Measurements from ENCODE around the gene BAZ2B. TPM values are rescaled to one million over a fixed set of nuclear protein-coding genes. Genes with fewer than 3 reads are reported as not detected.

Gene BAZ2B
- total RNA-seq, 1 experiment from 2014 or later = 19.9 TPM

DNA sequence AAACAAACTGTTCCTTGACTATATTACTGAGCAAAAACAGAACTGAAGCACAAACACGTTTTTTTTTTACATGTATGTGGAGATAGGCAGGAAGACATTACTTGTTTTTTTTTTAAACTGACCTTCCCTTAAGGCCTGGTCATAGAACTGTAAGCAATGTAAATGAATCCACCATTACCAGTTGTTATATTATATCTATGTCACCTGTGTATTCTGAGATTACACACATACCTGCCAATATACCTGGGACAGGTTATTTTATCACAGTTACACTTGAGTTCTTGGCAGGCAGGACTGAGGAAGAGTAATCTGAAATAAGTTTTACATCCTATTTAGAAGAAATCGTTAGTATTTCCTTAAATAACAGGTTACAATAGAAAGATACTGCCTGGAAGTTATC is 155.3 kb downstream of the BAZ2B start:
- BruUV-seq (replicated peaks) = no TSS peak
- intact Hi-C loops (cut with micrococcal nuclease) = no loop called here
- no peak for DNase-seq (ENCODE audit: low read depth, low spot score)
- H3K4me2 ChIP-seq (ENCODE audit: low read length) = no peak overlapping the region
- no peak overlapping the region for H3K9ac ChIP-seq (ENCODE audit: low read length)
- no peak for ATAC-seq
- H3K79me2 ChIP-seq (ENCODE audit: insufficient read depth, low read length) = no peaks in the 10 kb centered on the region
- H3K9me3 ChIP-seq (ENCODE audit: control insufficient read depth in 1 of 2, insufficient read depth in 1 of 2, low read depth in 1 of 2, low read length in 2 of 2) = no peaks in the 10 kb centered on the region
- H3K27me3 ChIP-seq (ENCODE audit: insufficient read depth, low read length) = no peaks in the 10 kb centered on the region
- ChIA-PET CTCF (no interaction called here), POLR2A (no interaction called here), RAD21 (ENCODE audit: low non-redundant PET in 1 of 2, low total read pairs in 2 of 2, uncharacterized antibody in 2 of 2, unreplicated experiment in 2 of 2) (no interaction called here)
- no peaks in the 10 kb centered on the region for H3K4me1 ChIP-seq (ENCODE audit: control insufficient read depth in 1 of 2, insufficient read depth in 2 of 2, low read length in 2 of 2)
- no peak overlapping the region for H3K4me3 ChIP-seq (replicated peaks in 1 of 2; ENCODE audit: low read depth in 1 of 2, low read length in 2 of 2)
- no peaks in the 10 kb centered on the region for H3K9me2 ChIP-seq (ENCODE audit: insufficient read depth)
- H4K20me1 ChIP-seq (ENCODE audit: insufficient read depth) = no peaks in the 10 kb centered on the region
- no peak overlapping the region for H3K27ac ChIP-seq (ENCODE audit: low read depth, low read length)
- TF ChIP-seq FOSL1 (IDR thresholded peaks at IDR 0.05; ENCODE audit: low read depth) = no peak
- no peak for TF ChIP-seq CEBPB (IDR thresholded peaks at IDR 0.05; ENCODE audit: low read depth)
- TF ChIP-seq, protein P1, sequence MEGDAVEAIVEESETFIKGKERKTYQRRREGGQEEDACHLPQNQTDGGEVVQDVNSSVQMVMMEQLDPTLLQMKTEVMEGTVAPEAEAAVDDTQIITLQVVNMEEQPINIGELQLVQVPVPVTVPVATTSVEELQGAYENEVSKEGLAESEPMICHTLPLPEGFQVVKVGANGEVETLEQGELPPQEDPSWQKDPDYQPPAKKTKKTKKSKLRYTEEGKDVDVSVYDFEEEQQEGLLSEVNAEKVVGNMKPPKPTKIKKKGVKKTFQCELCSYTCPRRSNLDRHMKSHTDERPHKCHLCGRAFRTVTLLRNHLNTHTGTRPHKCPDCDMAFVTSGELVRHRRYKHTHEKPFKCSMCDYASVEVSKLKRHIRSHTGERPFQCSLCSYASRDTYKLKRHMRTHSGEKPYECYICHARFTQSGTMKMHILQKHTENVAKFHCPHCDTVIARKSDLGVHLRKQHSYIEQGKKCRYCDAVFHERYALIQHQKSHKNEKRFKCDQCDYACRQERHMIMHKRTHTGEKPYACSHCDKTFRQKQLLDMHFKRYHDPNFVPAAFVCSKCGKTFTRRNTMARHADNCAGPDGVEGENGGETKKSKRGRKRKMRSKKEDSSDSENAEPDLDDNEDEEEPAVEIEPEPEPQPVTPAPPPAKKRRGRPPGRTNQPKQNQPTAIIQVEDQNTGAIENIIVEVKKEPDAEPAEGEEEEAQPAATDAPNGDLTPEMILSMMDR (IDR thresholded peaks at IDR 0.05 in 2 of 3, conservative IDR thresholded peaks at IDR 0.05 in 1 of 3; ENCODE audit: borderline replicate concordance in 1 of 3, insufficient read depth in 1 of 3, low read depth in 2 of 3, low read length in 2 of 3) = no peak
- no peak for TF ChIP-seq SIN3A (IDR thresholded peaks at IDR 0.05; ENCODE audit: low read depth)
- TF ChIP-seq ATF3 (IDR thresholded peaks at IDR 0.05) = no peak
- TF ChIP-seq CBX3 (IDR thresholded peaks at IDR 0.05; ENCODE audit: low read depth) = no peak
- no peak for TF ChIP-seq SRF (IDR thresholded peaks at IDR 0.05; ENCODE audit: low read depth)
- TF ChIP-seq ZNF274 (IDR thresholded peaks at IDR 0.05; ENCODE audit: low read depth, low read length) = no peak
- TF ChIP-seq ELF1 (IDR thresholded peaks at IDR 0.05; ENCODE audit: borderline replicate concordance, low read depth) = no peak
- TF ChIP-seq TCF7L2 (IDR thresholded peaks at IDR 0.05; ENCODE audit: borderline replicate concordance, extremely low read depth, insufficient read depth, insufficient read length) = no peak
- no peak for TF ChIP-seq RAD21 (IDR thresholded peaks at IDR 0.05; ENCODE audit: low read depth)
- no peak for TF ChIP-seq JUND (IDR thresholded peaks at IDR 0.05)
- TF ChIP-seq POLR2AphosphoS5 (IDR thresholded peaks at IDR 0.05; ENCODE audit: low read depth, low read length) = no peak
- TF ChIP-seq ZFX (IDR thresholded peaks at IDR 0.05) = no peak
- no peak overlapping the region for H2AFZ ChIP-seq (ENCODE audit: low read depth, low read length, poor library complexity, severe bottlenecking)
- no peaks in the 10 kb centered on the region for H3K36me3 ChIP-seq (ENCODE audit: control insufficient read depth in 1 of 2, insufficient read depth in 2 of 2, low read length in 2 of 2)
